K562 treated with DMSO at 1 percent for 24 hours (cell line): ENCODE results near the gene IFNAR1. TPM values are rescaled to one million over a fixed set of nuclear protein-coding genes. Genes with fewer than 3 reads are reported as not detected.

ENCODE experiments used
- total RNA-seq: library from RNA; unstranded; fragments of 300-600 nt; gene quantifications from 2 replicates; pipeline ENCODE4 v1.2.3, GENCODE V29; 2022; ENCODE audit warnings: low read depth; ENCODE audit not compliant: insufficient read depth

IFNAR1 gene
- total RNA-seq, result 33.8 and 74.1 TPM in 2 replicates

GRCh38 chr21:33324291-33325221 is at the start of gene IFNAR1:
IFNAR1 (plus strand) TSS chr21:33324970; CDS start chr21:33325056, 86 bp downstream.

GRCh38 chr21:33403128-33403785 is 78.5 kb downstream of the IFNAR1 start, which contains the start of gene IFNGR2:
IFNGR2 (plus strand) TSS chr21:33403413; CDS start chr21:33403544, 131 bp downstream.

Other genes with a start within 250 kb of the IFNAR1 start
- gene IFNAR2, start 95.0 kb upstream of the IFNAR1 start, total RNA-seq, result 26.2 and 32.5 TPM in 2 replicates
- gene IL10RB, start 58.6 kb upstream of the IFNAR1 start, total RNA-seq, result 32.0 and 33.0 TPM in 2 replicates
- 38.1 and 41.0 TPM in 2 replicates for gene IFNGR2, start 78.4 kb downstream of the IFNAR1 start, total RNA-seq
- gene TMEM50B, start 155.0 kb downstream of the IFNAR1 start, total RNA-seq, result 20.6 and 23.6 TPM in 2 replicates
- 1.1 and 1.3 TPM in 2 replicates for gene DNAJC28, start 166.7 kb downstream of the IFNAR1 start, total RNA-seq
- 66.1 and 68.3 TPM in 2 replicates for gene GART, start 217.1 kb downstream of the IFNAR1 start, total RNA-seq
- gene SON, start 218.1 kb downstream of the IFNAR1 start, total RNA-seq, result 133 and 139 TPM in 2 replicates